ELR (cell line): ENCODE measurements around the gene OR6C4.
"Not testable (repeated sequence)": the region's sequence is repeated elsewhere in the genome, so short reads cannot be mapped to it uniquely, and the experiment has no call there.

Experiments
- DNase-seq: peaks from one replicate; pipeline ENCODE4 v3.0.0-alpha.2; 2015; ENCODE audit warnings: low read depth

The OR6C4 gene

GRCh38 chr12:55549302-55549701 is at the start of gene OR6C4:
Gene OR6C4 (plus strand): TSS chr12:55549602. CDS start chr12:55551227, 1,625 bp downstream.
- DNase-seq: no peak

- no peak for DNase-seq
These were observed 49.6 kb upstream of the OR6C4 start for GRCh38 chr12:55499810-55500252.

GRCh38 chr12:55501601-55502000 is 47.8 kb upstream of the OR6C4 start:
- DNase-seq: no peak

- peak; percentile 10 for DNase-seq
These were observed 33.7 kb upstream of the OR6C4 start for GRCh38 chr12:55515696-55516095.

GRCh38 chr12:55516391-55516790 is 33.0 kb upstream of the OR6C4 start:
- no peak for DNase-seq

GRCh38 chr12:55548235-55548634 is 1.2 kb upstream of the OR6C4 start:
- DNase-seq: not testable (repeated sequence)

GRCh38 chr12:55548756-55549155 is 646 bp upstream of the OR6C4 start:
- no peak for DNase-seq

- DNase-seq: no peak
These were observed 4.9 kb downstream of the OR6C4 start for GRCh38 chr12:55554296-55554695.

GRCh38 chr12:55570060-55570459 is 20.7 kb downstream of the OR6C4 start:
- DNase-seq: not testable (repeated sequence)

- not testable (repeated sequence) for DNase-seq
These were observed 21.3 kb downstream of the OR6C4 start for GRCh38 chr12:55570689-55571088.

GRCh38 chr12:55572168-55572567 is 22.8 kb downstream of the OR6C4 start, which contains the start of gene OR2AP1:
Gene OR2AP1 (plus strand): TSS chr12:55572468. CDS start chr12:55574415, 1,947 bp downstream.
- no peak for DNase-seq

- no peak for DNase-seq
These were observed 32.7 kb downstream of the OR6C4 start for GRCh38 chr12:55582066-55582465.

GRCh38 chr12:55585817-55586216 is 36.4 kb downstream of the OR6C4 start:
- DNase-seq: no peak

GRCh38 chr12:55590152-55590551 is 40.8 kb downstream of the OR6C4 start:
- not testable (repeated sequence) for DNase-seq
